H9 (cell line): ENCODE data around the gene PPP1CB. TPM values are rescaled to one million over a fixed set of nuclear protein-coding genes. Genes with fewer than 3 reads are reported as not detected.

Source experiments
- DNase-seq: peaks from one replicate; pipeline ENCODE4 v3.0.0-alpha.2; 2017
- H2AFZ ChIP-seq: one replicate; pipeline ENCODE4 v1.6.1; 2013; ENCODE audit warnings: mild to moderate bottlenecking, low read length, control low read depth, moderate library complexity
- H2AK5ac ChIP-seq: 2 replicates; pipeline ENCODE4 v1.6.1; 2013; ENCODE audit warnings: low read length, control low read depth, mixed read lengths; ENCODE audit not compliant: insufficient read length
- H2BK120ac ChIP-seq: one replicate; pipeline ENCODE4 v1.6.1; 2013; ENCODE audit warnings: low read depth, mild to moderate bottlenecking, low read length, control low read depth, inconsistent platforms; ENCODE audit not compliant: poor library complexity, severe bottlenecking
- H2BK12ac ChIP-seq: 2 replicates; pipeline ENCODE4 v1.6.1; 2013; ENCODE audit warnings: low read length, control low read depth, mixed read lengths, low read depth; ENCODE audit not compliant: insufficient read length
- H2BK15ac ChIP-seq: 2 replicates; pipeline ENCODE4 v1.6.1; 2013; ENCODE audit warnings: low read depth, low read length, control low read depth
- H2BK20ac ChIP-seq: one replicate; pipeline ENCODE4 v1.6.1; 2013; ENCODE audit warnings: low read depth, mild to moderate bottlenecking, low read length, control low read depth, inconsistent platforms; ENCODE audit not compliant: poor library complexity, severe bottlenecking
- H2BK5ac ChIP-seq: 2 replicates; pipeline ENCODE4 v1.6.1; 2013; ENCODE audit warnings: low read length, control low read depth, mixed read lengths; ENCODE audit not compliant: insufficient read length
- H3K14ac ChIP-seq: 2 replicates; pipeline ENCODE4 v1.6.1; 2013; ENCODE audit warnings: low read length, control low read depth; ENCODE audit not compliant: insufficient read depth
- H3K18ac ChIP-seq: 2 replicates; pipeline ENCODE4 v1.6.1; 2013; ENCODE audit warnings: low read depth, mild to moderate bottlenecking, mixed read lengths, low read length, control low read depth; ENCODE audit not compliant: insufficient read length
- H3K23ac ChIP-seq: 2 replicates; pipeline ENCODE4 v1.6.1; 2013; ENCODE audit warnings: low read length, control low read depth, mixed read lengths, low read depth; ENCODE audit not compliant: insufficient read length
- H3K23me2 ChIP-seq: 2 replicates; pipeline ENCODE4 v1.6.1; 2013; ENCODE audit warnings: low read depth, mild to moderate bottlenecking, mixed read lengths, low read length, control low read depth; ENCODE audit not compliant: insufficient read length, poor library complexity, severe bottlenecking
- H3K27ac ChIP-seq: 2 replicates; pipeline ENCODE4 v1.5.1; 2013; ENCODE audit warnings: low read length, control low read depth, mixed read lengths, low read depth; ENCODE audit not compliant: insufficient read length
- H3K27me3 ChIP-seq: 2 replicates; pipeline ENCODE4 v1.6.1; 2013; ENCODE audit warnings: low read length, control low read depth, inconsistent platforms; ENCODE audit not compliant: insufficient read depth
- H3K4ac ChIP-seq: 2 replicates; pipeline ENCODE4 v1.6.1; 2013; ENCODE audit warnings: low read depth, mild to moderate bottlenecking, control low read depth, inconsistent platforms, low read length, moderate library complexity
- H3K4me1 ChIP-seq: 2 replicates; pipeline ENCODE4 v1.6.1; 2013; ENCODE audit warnings: low read length, control low read depth, inconsistent platforms; ENCODE audit not compliant: insufficient read depth
- H3K4me2 ChIP-seq: 2 replicates; pipeline ENCODE4 v1.6.1; 2013; ENCODE audit warnings: low read length, control low read depth, mixed read lengths; ENCODE audit not compliant: insufficient read length, insufficient read depth
- H3K56ac ChIP-seq: 2 replicates; pipeline ENCODE4 v1.6.1; 2013; ENCODE audit warnings: low read depth, mild to moderate bottlenecking, mixed read lengths, low read length, control low read depth; ENCODE audit not compliant: insufficient read length
- H3K79me1 ChIP-seq: 2 replicates; pipeline ENCODE4 v1.6.1; 2013; ENCODE audit warnings: low read depth, mild to moderate bottlenecking, moderate library complexity, low read length, control low read depth, inconsistent platforms; ENCODE audit not compliant: insufficient read depth, poor library complexity, severe bottlenecking
- H3K79me2 ChIP-seq: 2 replicates; pipeline ENCODE4 v1.6.1; 2013; ENCODE audit warnings: low read length, control low read depth, inconsistent platforms; ENCODE audit not compliant: insufficient read depth
- H3K9ac ChIP-seq: 2 replicates; pipeline ENCODE4 v1.6.1; 2013; ENCODE audit warnings: low read length, control low read depth, mixed read lengths; ENCODE audit not compliant: insufficient read length; ENCODE audit errors: extremely low read depth
- H3K9me3 ChIP-seq: one replicate; pipeline ENCODE4 v1.6.1; 2013; ENCODE audit warnings: low read depth, low read length, inconsistent platforms; ENCODE audit not compliant: control insufficient read depth
- H3T11ph ChIP-seq: one replicate; pipeline ENCODE4 v1.6.1; 2013; ENCODE audit warnings: mild to moderate bottlenecking, low read length, control low read depth, inconsistent platforms
- H4K20me1 ChIP-seq: one replicate; pipeline ENCODE4 v1.6.1; 2013; ENCODE audit not compliant: control insufficient read depth, insufficient read length, insufficient read depth
- H4K5ac ChIP-seq: 2 replicates; pipeline ENCODE4 v1.6.1; 2013; ENCODE audit warnings: low read depth, mild to moderate bottlenecking, mixed read lengths, low read length, control low read depth; ENCODE audit not compliant: insufficient read length
- H4K8ac ChIP-seq: replicated peaks from 2 replicates; pipeline ENCODE4 v1.6.1; 2013; ENCODE audit warnings: low read length, control low read depth, mixed read lengths, low read depth; ENCODE audit not compliant: insufficient read length
- H4K91ac ChIP-seq: 2 replicates; pipeline ENCODE4 v1.6.1; 2013; ENCODE audit warnings: low read depth, mild to moderate bottlenecking, moderate library complexity, mixed read lengths, low read length, control low read depth; ENCODE audit not compliant: insufficient read length
- H3K27ac Mint-ChIP-seq, 3 experiments: 2 replicates in 2 of 3; 3 replicates in 1 of 3; pipeline ENCODE4 v1.8.0; 2020 to 2021; ENCODE audit warnings: mixed read lengths in 3 of 3, mild to moderate bottlenecking in 1 of 3, moderate library complexity in 1 of 3
- H3K27me3 Mint-ChIP-seq: 2 replicates; pipeline ENCODE4 v1.8.0; 2021; ENCODE audit warnings: low read depth, mild to moderate bottlenecking, moderate library complexity, mixed read lengths
- H3K36me3 Mint-ChIP-seq, 3 experiments: 2 replicates in 2 of 3; 3 replicates in 1 of 3; pipeline ENCODE4 v1.8.0; 2020 to 2021; ENCODE audit warnings: low read depth in 3 of 3, mixed read lengths in 3 of 3; ENCODE audit not compliant: insufficient read depth in 1 of 3
- H3K4me1 Mint-ChIP-seq, 2 experiments: 2 replicates each; pipeline ENCODE4 v1.8.0; 2020; ENCODE audit warnings: mixed read lengths in 2 of 2
- H3K4me3 Mint-ChIP-seq, 2 experiments: 2 replicates in 1 of 2; 3 replicates in 1 of 2; pipeline ENCODE4 v1.8.0; 2020 to 2021; ENCODE audit warnings: mild to moderate bottlenecking in 2 of 2, mixed read lengths in 2 of 2, moderate library complexity in 1 of 2
- H3K9me3 Mint-ChIP-seq, 2 experiments: 2 replicates in 1 of 2; 3 replicates in 1 of 2; pipeline ENCODE4 v1.8.0; 2020; ENCODE audit warnings: mild to moderate bottlenecking in 2 of 2, mixed read lengths in 2 of 2, moderate library complexity in 1 of 2
- WGBS: extraction: QIAGEN DNeasy Blood & Tissue Kit; methylation state at CpG from one replicate; pipeline ENCODE4 v1.1.7; 2013; ENCODE audit warnings: missing lambda C conversion rate, low lambda C conversion rate, mixed read lengths; ENCODE audit not compliant: insufficient read length; ENCODE audit errors: extremely low coverage; 5-methylcytosine and 5-hydroxymethylcytosine counted together
- total RNA-seq: library from RNA; stranded (reverse); gene quantifications from 2 replicates; pipeline ENCODE4 v1.2.1, GENCODE V29; 2021
- TF ChIP-seq, protein P1 (sequence below): fragments of 200-600 bp; sonication (generic); conservative IDR thresholded peaks from 3 replicates; pipeline ENCODE4 v1.8.0; 2021; ENCODE audit warnings: antibody characterized with exemption, mild to moderate bottlenecking

PPP1CB gene
- total RNA-seq, 1 experiment from 2014 or later = 184 TPM

DNA sequence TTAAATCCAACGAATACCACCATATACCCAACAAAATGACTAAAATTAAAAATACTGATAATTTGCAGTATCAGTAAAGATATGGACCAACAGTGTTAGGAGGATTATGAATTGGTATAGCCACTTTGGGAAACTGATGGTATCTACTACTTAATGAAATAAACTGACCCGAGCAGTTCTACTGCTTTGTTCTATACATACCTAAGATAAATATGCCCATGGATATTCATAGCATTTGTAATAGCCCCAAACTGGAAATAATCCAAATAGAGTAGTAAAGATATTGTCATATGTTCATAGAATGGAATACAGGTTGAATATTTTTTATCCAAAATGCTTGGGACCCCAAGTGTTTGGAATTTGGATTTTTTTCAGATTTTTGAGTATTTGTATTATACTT, 20.7 kb downstream of the PPP1CB start:
- H2AFZ ChIP-seq = no peak overlapping the region
- H3K23ac ChIP-seq = no peak overlapping the region
- H4K91ac ChIP-seq = no peak overlapping the region
- H3T11ph ChIP-seq = no peak overlapping the region
- DNase-seq = no peak
- H3K79me2 ChIP-seq = peaks cover 28% of the 10 kb centered on the region; the same call in 1 of the 2 replicates
- no peak overlapping the region for H2AK5ac ChIP-seq
- H2BK20ac ChIP-seq = no peak overlapping the region
- H2BK12ac ChIP-seq = no peak overlapping the region
- no peak overlapping the region for H3K4me3 Mint-ChIP-seq
- H3K27ac Mint-ChIP-seq = no peak overlapping the region
- H3K27me3 ChIP-seq = no peaks in the 10 kb centered on the region
- H3K9me3 ChIP-seq = no peaks in the 10 kb centered on the region
- H4K8ac ChIP-seq = no peak overlapping the region
- H2BK120ac ChIP-seq = no peak overlapping the region
- TF ChIP-seq, protein P1, sequence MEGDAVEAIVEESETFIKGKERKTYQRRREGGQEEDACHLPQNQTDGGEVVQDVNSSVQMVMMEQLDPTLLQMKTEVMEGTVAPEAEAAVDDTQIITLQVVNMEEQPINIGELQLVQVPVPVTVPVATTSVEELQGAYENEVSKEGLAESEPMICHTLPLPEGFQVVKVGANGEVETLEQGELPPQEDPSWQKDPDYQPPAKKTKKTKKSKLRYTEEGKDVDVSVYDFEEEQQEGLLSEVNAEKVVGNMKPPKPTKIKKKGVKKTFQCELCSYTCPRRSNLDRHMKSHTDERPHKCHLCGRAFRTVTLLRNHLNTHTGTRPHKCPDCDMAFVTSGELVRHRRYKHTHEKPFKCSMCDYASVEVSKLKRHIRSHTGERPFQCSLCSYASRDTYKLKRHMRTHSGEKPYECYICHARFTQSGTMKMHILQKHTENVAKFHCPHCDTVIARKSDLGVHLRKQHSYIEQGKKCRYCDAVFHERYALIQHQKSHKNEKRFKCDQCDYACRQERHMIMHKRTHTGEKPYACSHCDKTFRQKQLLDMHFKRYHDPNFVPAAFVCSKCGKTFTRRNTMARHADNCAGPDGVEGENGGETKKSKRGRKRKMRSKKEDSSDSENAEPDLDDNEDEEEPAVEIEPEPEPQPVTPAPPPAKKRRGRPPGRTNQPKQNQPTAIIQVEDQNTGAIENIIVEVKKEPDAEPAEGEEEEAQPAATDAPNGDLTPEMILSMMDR = no peak
- WGBS = no CpG with 5 or more reads among the region's 2 CpGs
- H3K27ac ChIP-seq = no peak overlapping the region
- peaks cover 11 to 21% (median 13%) of the 10 kb centered on the region in 3 experiments for H3K36me3 Mint-ChIP-seq
- no peak overlapping the region for H2BK15ac ChIP-seq
- no peak overlapping the region for H3K4me2 ChIP-seq
- no peak overlapping the region for H3K18ac ChIP-seq
- no peak overlapping the region for H3K14ac ChIP-seq
- no peaks in the 10 kb centered on the region for H3K4me1 ChIP-seq
- no peak overlapping the region for H3K4ac ChIP-seq
- H3K56ac ChIP-seq = no peak overlapping the region
- no peaks in the 10 kb centered on the region for H4K20me1 ChIP-seq
- no peak overlapping the region for H3K9ac ChIP-seq
- H3K9me3 Mint-ChIP-seq = peaks cover 0 to 2% of the 10 kb centered on the region in 2 experiments; a peak in 1 of 5 replicates
- no peaks in the 10 kb centered on the region for H3K23me2 ChIP-seq
- peaks cover 3 to 7% of the 10 kb centered on the region in 2 experiments; a peak in 3 of 4 replicates for H3K4me1 Mint-ChIP-seq
- H3K27me3 Mint-ChIP-seq = no peaks in the 10 kb centered on the region
- H4K5ac ChIP-seq = no peak overlapping the region
- peaks cover 16% of the 10 kb centered on the region for H3K79me1 ChIP-seq
- no peak overlapping the region for H2BK5ac ChIP-seq
